ENCODE measurements around the gene OR56A1. TPM values are rescaled to one million over a fixed set of nuclear protein-coding genes. Genes with fewer than 3 reads are reported as not detected.
"Not testable (repeated sequence)": the region's sequence is repeated elsewhere in the genome, so short reads cannot be mapped to it uniquely, and the experiment has no call there.

Gene OR56A1
- polyA plus RNA-seq, 2 of the 4 experiments (the other 2 are of a cell fraction), result not detected

GRCh38 chr11:6077723-6078122 lies 47.2 kb upstream of the OR56A1 start:
- ChIA-PET POLR2A (no interaction called here), CTCF (no interaction called here)
- no peak overlapping the region for H3K4me3 ChIP-seq
- WGBS (ENCODE audit: missing lambda C conversion rate), result 37% methylated on average over 6 of the region's 6 CpGs
- H3K4me1 ChIP-seq, result no peaks in the 10 kb centered on the region
- no peak for TF ChIP-seq FOSB (CRISPR knock-in tag; IDR thresholded peaks at IDR 0.05)
- TF ChIP-seq, protein P1, sequence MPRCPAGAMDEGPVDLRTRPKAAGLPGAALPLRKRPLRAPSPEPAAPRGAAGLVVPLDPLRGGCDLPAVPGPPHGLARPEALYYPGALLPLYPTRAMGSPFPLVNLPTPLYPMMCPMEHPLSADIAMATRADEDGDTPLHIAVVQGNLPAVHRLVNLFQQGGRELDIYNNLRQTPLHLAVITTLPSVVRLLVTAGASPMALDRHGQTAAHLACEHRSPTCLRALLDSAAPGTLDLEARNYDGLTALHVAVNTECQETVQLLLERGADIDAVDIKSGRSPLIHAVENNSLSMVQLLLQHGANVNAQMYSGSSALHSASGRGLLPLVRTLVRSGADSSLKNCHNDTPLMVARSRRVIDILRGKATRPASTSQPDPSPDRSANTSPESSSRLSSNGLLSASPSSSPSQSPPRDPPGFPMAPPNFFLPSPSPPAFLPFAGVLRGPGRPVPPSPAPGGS (IDR thresholded peaks at IDR 0.05), result no peak
- no peak for TF ChIP-seq POLR2A (IDR thresholded peaks at IDR 0.05; ENCODE audit: low read length)
- H3K9me3 ChIP-seq, result no peaks in the 10 kb centered on the region
- FAIRE-seq (no peak), DNase-seq (ENCODE audit: low read depth in 1 of 2, low spot score in 1 of 2) (no peak), ATAC-seq (no peak)
- no peak overlapping the region for H3K27ac ChIP-seq
- no peak overlapping the region for H3K4me2 ChIP-seq

GRCh38 chr11:6076443-6076842 lies 45.9 kb upstream of the OR56A1 start:
- DNase-seq (ENCODE audit: low read depth in 1 of 2, low spot score in 1 of 2); H3K4me2 ChIP-seq; ATAC-seq; H3K9me3 ChIP-seq; H3K27ac ChIP-seq; FAIRE-seq; POLR2A ChIA-PET; H3K4me1 ChIP-seq; CTCF ChIA-PET; H3K4me3 ChIP-seq: not testable (repeated sequence)
- 8% methylated on average over 2 of the region's 2 CpGs for WGBS (ENCODE audit: missing lambda C conversion rate)

GRCh38 chr11:6067502-6067901 lies 36.9 kb upstream of the OR56A1 start:
- ATAC-seq (no peak), DNase-seq (ENCODE audit: low read depth in 1 of 2, low spot score in 1 of 2) (no peak), FAIRE-seq (no peak)
- H3K27ac ChIP-seq, result no peak overlapping the region
- 0% methylated on average over 4 of the region's 4 CpGs for WGBS (ENCODE audit: missing lambda C conversion rate)
- no peaks in the 10 kb centered on the region for H3K9me3 ChIP-seq
- ChIA-PET POLR2A (no interaction called here), CTCF (no interaction called here)
- TF ChIP-seq RAD21 (conservative IDR thresholded peaks at IDR 0.05 in 1 of 2, IDR thresholded peaks at IDR 0.05 in 1 of 2) (no peak), CHD2 (IDR thresholded peaks at IDR 0.05; ENCODE audit: low read length, partially characterized antibody) (no peak), RFX5 (IDR thresholded peaks at IDR 0.05) (no peak), NR3C1 (IDR thresholded peaks at IDR 0.05) (no peak), MAX (IDR thresholded peaks at IDR 0.05) (no peak), EP300 (IDR thresholded peaks at IDR 0.05) (no peak), GATA3 (IDR thresholded peaks at IDR 0.05; ENCODE audit: borderline replicate concordance) (no peak), EHF (CRISPR knock-in tag; IDR thresholded peaks at IDR 0.05) (no peak), HOXB5 (CRISPR knock-in tag; IDR thresholded peaks at IDR 0.05) (no peak), ESRRA (IDR thresholded peaks at IDR 0.05; ENCODE audit: borderline replicate concordance, low read length) (no peak), ZFP36 (IDR thresholded peaks at IDR 0.05; ENCODE audit: borderline replicate concordance, partially characterized antibody) (no peak), PHF8 (IDR thresholded peaks at IDR 0.05; ENCODE audit: borderline replicate concordance, low read depth) (no peak), KDM5A (IDR thresholded peaks at IDR 0.05) (no peak), REST (IDR thresholded peaks at IDR 0.05) (no peak), POLR2A (IDR thresholded peaks at IDR 0.05; ENCODE audit: low read length) (no peak), RCOR1 (IDR thresholded peaks at IDR 0.05; ENCODE audit: low read depth, low read length) (no peak), NFE2L2 (conservative IDR thresholded peaks at IDR 0.05; ENCODE audit: low read length) (no peak)
- TF ChIP-seq, protein P2, sequence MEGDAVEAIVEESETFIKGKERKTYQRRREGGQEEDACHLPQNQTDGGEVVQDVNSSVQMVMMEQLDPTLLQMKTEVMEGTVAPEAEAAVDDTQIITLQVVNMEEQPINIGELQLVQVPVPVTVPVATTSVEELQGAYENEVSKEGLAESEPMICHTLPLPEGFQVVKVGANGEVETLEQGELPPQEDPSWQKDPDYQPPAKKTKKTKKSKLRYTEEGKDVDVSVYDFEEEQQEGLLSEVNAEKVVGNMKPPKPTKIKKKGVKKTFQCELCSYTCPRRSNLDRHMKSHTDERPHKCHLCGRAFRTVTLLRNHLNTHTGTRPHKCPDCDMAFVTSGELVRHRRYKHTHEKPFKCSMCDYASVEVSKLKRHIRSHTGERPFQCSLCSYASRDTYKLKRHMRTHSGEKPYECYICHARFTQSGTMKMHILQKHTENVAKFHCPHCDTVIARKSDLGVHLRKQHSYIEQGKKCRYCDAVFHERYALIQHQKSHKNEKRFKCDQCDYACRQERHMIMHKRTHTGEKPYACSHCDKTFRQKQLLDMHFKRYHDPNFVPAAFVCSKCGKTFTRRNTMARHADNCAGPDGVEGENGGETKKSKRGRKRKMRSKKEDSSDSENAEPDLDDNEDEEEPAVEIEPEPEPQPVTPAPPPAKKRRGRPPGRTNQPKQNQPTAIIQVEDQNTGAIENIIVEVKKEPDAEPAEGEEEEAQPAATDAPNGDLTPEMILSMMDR (IDR thresholded peaks at IDR 0.05), result no peak
- TF ChIP-seq, protein P3, sequence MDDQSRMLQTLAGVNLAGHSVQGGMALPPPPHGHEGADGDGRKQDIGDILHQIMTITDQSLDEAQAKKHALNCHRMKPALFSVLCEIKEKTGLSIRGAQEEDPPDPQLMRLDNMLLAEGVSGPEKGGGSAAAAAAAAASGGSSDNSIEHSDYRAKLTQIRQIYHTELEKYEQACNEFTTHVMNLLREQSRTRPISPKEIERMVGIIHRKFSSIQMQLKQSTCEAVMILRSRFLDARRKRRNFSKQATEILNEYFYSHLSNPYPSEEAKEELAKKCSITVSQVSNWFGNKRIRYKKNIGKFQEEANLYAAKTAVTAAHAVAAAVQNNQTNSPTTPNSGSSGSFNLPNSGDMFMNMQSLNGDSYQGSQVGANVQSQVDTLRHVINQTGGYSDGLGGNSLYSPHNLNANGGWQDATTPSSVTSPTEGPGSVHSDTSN (IDR thresholded peaks at IDR 0.05), result no peak
- no peak overlapping the region for H3K4me3 ChIP-seq
- no peak overlapping the region for H3K4me2 ChIP-seq
- H3K4me1 ChIP-seq, result no peaks in the 10 kb centered on the region

Measured in A549 (cell line).